H1 (cell line): ENCODE measurements around the gene MITF. TPM values are rescaled to one million over a fixed set of nuclear protein-coding genes. Genes with fewer than 3 reads are reported as not detected.

Experiments
- CTCF ChIA-PET: fragments of 300-600 bp; sonication (Branson Sonifier 250); formaldehyde crosslinking; loops from one replicate; lab custom pipeline; 2021; ENCODE audit not compliant: partially characterized antibody; lab: Charles Lee
- POLR2A ChIA-PET: fragments of 300-600 bp; sonication (Branson Sonifier 250); formaldehyde crosslinking; loops from one replicate; lab custom pipeline; 2021; ENCODE audit warnings: inconsistent platforms; ENCODE audit not compliant: partially characterized antibody; lab: Charles Lee
- DNase-seq, 2 experiments: peaks; one replicate each; pipeline versions ENCODE4 v3.0.0 to v3.0.0-alpha.2; 2010 to 2022; ENCODE audit warnings: low spot score in 2 of 2, low read depth in 1 of 2, mixed read lengths in 1 of 2
- FAIRE-seq: peaks from 2 replicates; lab custom pipeline; 2011; peaks lifted over from hg19 to GRCh38; lab: Jason Lieb, UNC
- H2AFZ ChIP-seq: 2 replicates; pipeline ENCODE4 v1.8.1; 2012; ENCODE audit warnings: low read length, inconsistent platforms
- H2AK5ac ChIP-seq: 2 replicates; pipeline ENCODE4 v1.6.1; 2013; ENCODE audit warnings: low read depth, low read length
- H2BK120ac ChIP-seq: replicated peaks from 2 replicates; pipeline ENCODE3; 2013; ENCODE audit warnings: low read depth, low read length, inconsistent platforms
- H2BK12ac ChIP-seq: 2 replicates; pipeline ENCODE4 v1.6.1; 2013; ENCODE audit warnings: low read depth, low read length
- H2BK15ac ChIP-seq: 2 replicates; pipeline ENCODE4 v1.6.1; 2013; ENCODE audit warnings: low read length
- H2BK20ac ChIP-seq: 2 replicates; pipeline ENCODE4 v1.6.1; 2013; ENCODE audit warnings: low read length
- H2BK5ac ChIP-seq: 2 replicates; pipeline ENCODE4 v1.6.1; 2013; ENCODE audit warnings: low read depth, low read length
- H3K14ac ChIP-seq: 2 replicates; pipeline ENCODE4 v1.6.1; 2013; ENCODE audit warnings: inconsistent platforms; ENCODE audit not compliant: insufficient read length
- H3K18ac ChIP-seq: 2 replicates; pipeline ENCODE4 v1.6.1; 2013; ENCODE audit warnings: low read length; ENCODE audit errors: extremely low read depth
- H3K23ac ChIP-seq: 2 replicates; pipeline ENCODE4 v1.6.1; 2013; ENCODE audit warnings: inconsistent platforms; ENCODE audit not compliant: insufficient read length
- H3K23me2 ChIP-seq: 2 replicates; pipeline ENCODE4 v1.6.1; 2013; ENCODE audit warnings: low read depth, low read length
- H3K27ac ChIP-seq: 2 replicates; pipeline ENCODE4 v1.6.1; 2011; ENCODE audit warnings: low read depth, low read length, inconsistent platforms
- H3K27me3 ChIP-seq, 4 experiments: replicated peaks in 1 of 4; 1 replicate in 1 of 4; 2 replicates in 3 of 4; pipeline versions ENCODE4 v1.6.1 to v1.8.1; 2011 to 2013; ENCODE audit warnings: low read length in 3 of 4, mild to moderate bottlenecking in 3 of 4, inconsistent platforms in 2 of 4, mixed read lengths in 2 of 4, moderate library complexity in 1 of 4; ENCODE audit not compliant: control insufficient read depth in 3 of 4, insufficient read depth in 3 of 4; ENCODE audit errors: extremely low read depth in 1 of 4
- H3K36me3 ChIP-seq, 4 experiments: 2 replicates each; pipeline versions ENCODE4 v1.6.1 to v1.8.1; 2011 to 2013; ENCODE audit warnings: mild to moderate bottlenecking in 4 of 4, low read length in 3 of 4, moderate library complexity in 2 of 4, control low read depth in 1 of 4, inconsistent platforms in 1 of 4; ENCODE audit not compliant: insufficient read depth in 4 of 4, control insufficient read depth in 2 of 4
- H3K4ac ChIP-seq: replicated peaks from 2 replicates; pipeline ENCODE3; 2013; ENCODE audit warnings: low read length, low read depth, mixed read lengths, inconsistent platforms; ENCODE audit not compliant: insufficient read length
- H3K4me1 ChIP-seq, 4 experiments: replicated peaks in 1 of 4; 1 replicate in 1 of 4; 2 replicates in 3 of 4; pipeline versions ENCODE4 v1.6.1 to v1.8.1; 2011 to 2013; ENCODE audit warnings: low read length in 3 of 4, inconsistent platforms in 2 of 4, mixed read lengths in 1 of 4; ENCODE audit not compliant: insufficient read depth in 4 of 4, control insufficient read depth in 3 of 4
- H3K4me2 ChIP-seq, 2 experiments: 2 replicates each; pipeline versions ENCODE4 v1.6.1 to v1.8.1; 2011 to 2013; ENCODE audit warnings: low read depth in 2 of 2, low read length in 2 of 2, control low read depth in 1 of 2, inconsistent platforms in 1 of 2, mild to moderate bottlenecking in 1 of 2; ENCODE audit not compliant: insufficient read depth in 1 of 2
- H3K4me3 ChIP-seq, 4 experiments: fragments of 200-600, 300-600 bp in 1 of 4; sonication (generic), shearing (Covaris generic), sonication (Bioruptor Twin) in 1 of 4; 2 replicates each; pipeline versions ENCODE4 v1.5.1 to v1.8.1; 2011 to 2016; ENCODE audit warnings: low read length in 4 of 4, low read depth in 3 of 4, control low read depth in 2 of 4, inconsistent platforms in 2 of 4, mild to moderate bottlenecking in 2 of 4, mixed read lengths in 1 of 4, moderate library complexity in 1 of 4; ENCODE audit not compliant: insufficient read depth in 2 of 4; ENCODE audit errors: extremely low read depth in 1 of 4
- H3K56ac ChIP-seq: replicated peaks from 2 replicates; pipeline ENCODE3; 2013; ENCODE audit warnings: low read depth, mild to moderate bottlenecking, mixed read lengths, low read length, inconsistent platforms; ENCODE audit not compliant: insufficient read length
- H3K79me1 ChIP-seq: 2 replicates; pipeline ENCODE4 v1.6.1; 2013; ENCODE audit warnings: low read depth, low read length, control low read depth
- H3K79me2 ChIP-seq, 2 experiments: 2 replicates each; pipeline versions ENCODE4 v1.6.1 to v1.8.1; 2012 to 2013; ENCODE audit warnings: low read length in 2 of 2, mild to moderate bottlenecking in 2 of 2, inconsistent platforms in 1 of 2; ENCODE audit not compliant: insufficient read depth in 2 of 2, control insufficient read depth in 1 of 2
- H3K9ac ChIP-seq, 4 experiments: replicated peaks in 1 of 4; 1 replicate in 1 of 4; 2 replicates in 3 of 4; pipeline versions ENCODE4 v1.6.1 to v1.8.1; 2011 to 2013; ENCODE audit warnings: low read depth in 3 of 4, low read length in 3 of 4, control low read depth in 2 of 4, mild to moderate bottlenecking in 2 of 4, moderate library complexity in 2 of 4, inconsistent platforms in 1 of 4; ENCODE audit errors: extremely low read depth in 1 of 4
- H3K9me3 ChIP-seq, 2 experiments: 2 replicates each; pipeline versions ENCODE4 v1.6.1 to v1.8.1; 2012 to 2013; ENCODE audit warnings: mild to moderate bottlenecking in 2 of 2, moderate library complexity in 2 of 2, control low read depth in 1 of 2, inconsistent platforms in 1 of 2, low read depth in 1 of 2, low read length in 1 of 2, mixed read lengths in 1 of 2; ENCODE audit not compliant: insufficient read depth in 2 of 2
- H4K20me1 ChIP-seq, 2 experiments: replicated peaks in 1 of 2; 2 replicates each; pipeline versions ENCODE3 to v1.8.1; 2011 to 2013; ENCODE audit warnings: inconsistent platforms in 2 of 2, low read length in 2 of 2, mild to moderate bottlenecking in 1 of 2; ENCODE audit not compliant: insufficient read depth in 2 of 2, control insufficient read depth in 1 of 2
- H4K5ac ChIP-seq: 2 replicates; pipeline ENCODE4 v1.6.1; 2013; ENCODE audit warnings: low read length, low read depth, mixed read lengths, inconsistent platforms; ENCODE audit not compliant: insufficient read length
- H4K8ac ChIP-seq: 2 replicates; pipeline ENCODE4 v1.8.0; 2013; ENCODE audit warnings: mild to moderate bottlenecking, moderate library complexity, low read length, inconsistent platforms; ENCODE audit not compliant: insufficient read depth; ENCODE audit errors: extremely low read depth
- H4K91ac ChIP-seq: replicated peaks from 2 replicates; pipeline ENCODE3; 2013; ENCODE audit warnings: low read length, mixed read lengths, inconsistent platforms; ENCODE audit not compliant: insufficient read length
- CTCF ChIP-seq, 3 experiments: IDR thresholded peaks; 1 replicate in 2 of 3; 2 replicates in 1 of 3; pipeline versions ENCODE4 v1.5.1 to v1.6.1; 2011; ENCODE audit warnings: low read length in 3 of 3, mild to moderate bottlenecking in 3 of 3, inconsistent platforms in 2 of 3, low read depth in 1 of 3, moderate library complexity in 1 of 3; ENCODE audit not compliant: insufficient read depth in 1 of 3; ENCODE audit errors: control extremely low read depth in 1 of 3
- WGBS, 2 experiments: shearing (Covaris generic) in 1 of 2; methylation state at CpG; one replicate each; pipeline versions ENCODE4 v1.1.6 to v1.1.7; 2013 to 2015; ENCODE audit warnings: low lambda C conversion rate in 2 of 2, mixed read lengths in 2 of 2, inconsistent platforms in 1 of 2, low coverage in 1 of 2, missing lambda C conversion rate in 1 of 2; ENCODE audit not compliant: insufficient replicate concordance in 2 of 2, insufficient coverage in 1 of 2, insufficient read length in 1 of 2; ENCODE audit errors: extremely low coverage in 1 of 2, missing lambda C conversion rate in 1 of 2; 5-methylcytosine and 5-hydroxymethylcytosine counted together
- polyA plus RNA-seq, 7 experiments: library from polyadenylated mRNA; depleted of rRNA in 3 of 7; stranded (reverse) in 5 of 7; unstranded in 2 of 7; fragments of >200 nt in 5 of 7; fragments of 200-250 nt in 2 of 7; gene quantifications; 1 replicate in 5 of 7; 2 replicates in 1 of 7; 4 replicates in 1 of 7; pipeline versions ENCODE4 v1.2.1 to v1.2.3, GENCODE V29; 2011 to 2013; ENCODE audit warnings: missing spikeins in 2 of 7, mixed read lengths in 2 of 7
- total RNA-seq: library from RNA; stranded (reverse); fragmentation: NEBNext Ultra II Directional; extraction: Animal tissue kit (Norgen Biotek cat#: 25700); gene quantifications from 2 replicates; pipeline ENCODE4 v1.2.1, GENCODE V29; 2021

Gene MITF
- total and polyA plus RNA-seq, 2 of the 8 experiments (the other 6 are each of a cell fraction or from before 2014, with no cell fraction given), result 0.53 to 1.4 TPM

DNA sequence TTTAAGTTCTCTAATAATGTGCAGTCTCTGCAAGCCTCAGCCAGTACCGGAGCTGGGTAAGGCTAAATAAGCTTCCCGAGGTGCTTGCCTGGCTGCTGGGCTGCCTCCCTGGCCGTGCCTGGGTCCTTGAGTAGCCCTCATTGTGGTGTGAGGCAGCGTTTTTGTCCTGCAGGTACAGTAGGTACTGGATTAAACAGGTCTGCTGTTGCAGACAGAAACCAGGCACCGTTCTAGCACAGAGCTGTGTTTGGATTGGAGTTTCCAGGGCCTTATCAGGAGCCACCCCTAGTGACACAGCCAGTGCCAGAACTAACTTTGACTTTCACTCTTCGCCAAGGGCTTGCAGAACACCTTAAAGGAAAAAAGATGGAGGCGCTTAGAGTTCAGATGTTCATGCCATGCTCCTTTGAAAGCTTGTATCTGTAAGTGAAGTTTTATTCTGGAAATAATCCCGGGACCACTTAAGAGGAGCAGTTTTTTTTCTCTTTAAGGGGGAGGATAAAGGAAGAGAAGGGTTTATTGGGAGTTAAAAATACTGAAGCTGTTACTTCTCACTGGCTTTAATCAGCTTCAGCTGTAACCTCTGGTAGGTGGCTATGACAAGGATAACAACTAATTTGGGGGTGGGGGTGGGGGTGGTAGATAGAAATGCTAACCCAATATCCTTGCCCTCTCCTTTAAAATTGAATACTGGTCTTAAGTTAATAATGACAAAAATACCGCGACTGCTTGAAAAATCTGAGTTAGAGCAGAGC, 126.8 kb downstream of the MITF start:
- Histone ChIP-seq H3K27ac (no peak overlapping the region), H4K5ac (no peak overlapping the region), H3K4me3 (no peak overlapping the region), H2BK15ac (no peak overlapping the region), H3K23me2 (no peaks in the 10 kb centered on the region), H2BK12ac (no peak overlapping the region), H4K20me1 (no peaks in the 10 kb centered on the region), H2BK5ac (no peak overlapping the region), H3K36me3 (no peaks in the 10 kb centered on the region), H3K4ac (no peak overlapping the region), H3K9ac (no peak overlapping the region), H3K9me3 (no peaks in the 10 kb centered on the region), H3K23ac (no peak overlapping the region), H4K8ac (no peak overlapping the region), H3K14ac (no peak overlapping the region), H2AFZ (peak overlapping the region; percentile 43; the same call in 1 of the 2 replicates), H3K79me2 (no peaks in the 10 kb centered on the region), H2BK20ac (no peak overlapping the region), H2AK5ac (no peak overlapping the region), H4K91ac (no peak overlapping the region), H3K56ac (no peak overlapping the region), H3K18ac (no peak overlapping the region), H3K4me1 (no peaks in the 10 kb centered on the region), H3K27me3 (no peaks in the 10 kb centered on the region), H2BK120ac (no peak overlapping the region), H3K79me1 (no peaks in the 10 kb centered on the region), H3K4me2 (no peak overlapping the region)
- FAIRE-seq (no peak), DNase-seq (no peak)
- no peak for TF ChIP-seq CTCF (IDR thresholded peaks at IDR 0.05; ENCODE audit: control extremely low read depth in 1 of 3, insufficient read depth in 1 of 3, low read depth in 1 of 3, low read length in 3 of 3)
- CTCF ChIA-PET, result interaction anchor here (0.6 to 1.0 kb wide), 2 partner anchors 10 kb away, joined by 3 to 4 read pairs; no protein-coding TSS in a partner anchor
- POLR2A ChIA-PET, result no interaction called here
- WGBS, 2 experiments, result 90% methylated on average over 10 of the region's 10 CpGs; no CpG with 5 or more reads in 1 of the 2 experiments
